ENCODE data around the gene CPNE5. TPM values are rescaled to one million over a fixed set of nuclear protein-coding genes. Genes with fewer than 3 reads are reported as not detected.

The CPNE5 gene
- total and polyA plus RNA-seq, 2 of the 4 experiments (the other 2 are of a cell fraction), result 0.07 TPM; not detected in 1

- no peak overlapping the region for H2BK120ac ChIP-seq (ENCODE audit: low read depth, low read length)
- no peak for TF ChIP-seq MXI1 (IDR thresholded peaks at IDR 0.05; ENCODE audit: borderline replicate concordance, low read depth, low read length)
- no peak for TF ChIP-seq CTCF (conservative IDR thresholded peaks at IDR 0.05; ENCODE audit: low read depth, low read length)
- no peak for TF ChIP-seq MAFK (IDR thresholded peaks at IDR 0.05; ENCODE audit: low read depth, low read length)
- TF ChIP-seq POLR2A (IDR thresholded peaks at IDR 0.05; ENCODE audit: low read depth, low read length), result no peak
- no peak for TF ChIP-seq MAZ (IDR thresholded peaks at IDR 0.05; ENCODE audit: borderline replicate concordance, low read depth, low read length)
- ChIA-PET CTCF (interaction anchor here (1.6 kb wide), 1 partner anchor 182 kb away, joined by 4 read pairs; no protein-coding TSS in a partner anchor), POLR2A (ENCODE audit: unreplicated experiment) (no interaction called here)
- H2AK9ac ChIP-seq (replicated peaks; ENCODE audit: low read depth, low read length, poor library complexity), result no peak overlapping the region
- no peak overlapping the region for H3K4ac ChIP-seq (ENCODE audit: low read depth, low read length)
- no peak for DNase-seq
- no peak overlapping the region for H2BK15ac ChIP-seq (ENCODE audit: low read depth, low read length)
- 60% methylated on average over 1 of the region's 3 CpGs; no CpG with 5 or more reads in 1 of the 2 experiments for WGBS, 2 experiments (ENCODE audit: extremely low coverage in 2 of 2, insufficient read length in 1 of 2)
- no peak overlapping the region for H4K8ac ChIP-seq (ENCODE audit: low read depth in 2 of 2, low read length in 2 of 2)
- H3K9ac ChIP-seq (ENCODE audit: low read depth, low read length), result no peak overlapping the region
- no peak overlapping the region for H2AK5ac ChIP-seq (ENCODE audit: low read depth, low read length)
- no peak overlapping the region for H4K5ac ChIP-seq (ENCODE audit: low read depth, low read length)
- H2AFZ ChIP-seq (replicated peaks; ENCODE audit: low read length, poor library complexity), result no peak overlapping the region
- dilution Hi-C loops (cut with HindIII; ENCODE audit: low sequenced_read_pairs, unreplicated experiment) (no loop called here), in situ Hi-C loops (cut with MboI; ENCODE audit: low sequenced_read_pairs) (no loop called here), intact Hi-C loops (cut with micrococcal nuclease) (loop anchor here (5.0 kb wide), 1 partner anchor 44 kb away; no protein-coding TSS in a partner anchor)
- H3K4me3 ChIP-seq (ENCODE audit: insufficient read depth, low read depth, low read length), result no peak overlapping the region
- H2BK20ac ChIP-seq (ENCODE audit: low read depth, low read length), result no peak overlapping the region
- H3K79me1 ChIP-seq (ENCODE audit: low read depth in 1 of 2, low read length in 2 of 2), result no peaks in the 10 kb centered on the region
- no peaks in the 10 kb centered on the region for H4K20me1 ChIP-seq (ENCODE audit: insufficient read depth, low read length)
- no peak overlapping the region for H3K14ac ChIP-seq (replicated peaks; ENCODE audit: low read depth, low read length)
- no peaks in the 10 kb centered on the region for H3K9me3 ChIP-seq (ENCODE audit: control insufficient read depth, insufficient read depth, low read length)
- H3K4me1 ChIP-seq (ENCODE audit: control insufficient read depth, insufficient read depth, low read length), result peaks cover 8% of the 10 kb centered on the region; the same call in 1 of the 2 replicates
- H3K23ac ChIP-seq (ENCODE audit: low read depth, low read length), result no peak overlapping the region
- BruUV-seq (replicated peaks), result no TSS peak
- H3K27ac ChIP-seq (ENCODE audit: insufficient read depth, low read length), result no peak overlapping the region
- ATAC-seq (ENCODE audit: low read depth), result no peak
- H3K9me1 ChIP-seq (ENCODE audit: insufficient read depth, low read length), result no peaks in the 10 kb centered on the region
- no peak overlapping the region for H3K56ac ChIP-seq (ENCODE audit: extremely low read depth, insufficient read depth, low read length)
- no peak overlapping the region for H3K18ac ChIP-seq (ENCODE audit: low read depth, low read length)
- no peak overlapping the region for H2BK5ac ChIP-seq (ENCODE audit: low read depth, low read length, poor library complexity, severe bottlenecking)
- no peak overlapping the region for H4K91ac ChIP-seq (ENCODE audit: insufficient read depth, low read depth, low read length)
- H3K36me3 ChIP-seq (ENCODE audit: control insufficient read depth, insufficient read depth, low read length), result no peaks in the 10 kb centered on the region
- H3K4me2 ChIP-seq (ENCODE audit: low read depth, low read length), result no peak overlapping the region
- peaks cover 57% of the 10 kb centered on the region for H3K27me3 ChIP-seq (ENCODE audit: control insufficient read depth, insufficient read depth, low read length)
Measured at GRCh38 chr6:36836111-36837021, 2.9 kb downstream of the CPNE5 start.
